HFFc6 (cell line): Measurements from ENCODE around the gene SNTG2. TPM values are rescaled to one million over a fixed set of nuclear protein-coding genes. Genes with fewer than 3 reads are reported as not detected.

Experiments used
- DNase-seq: peaks from one replicate; pipeline ENCODE4 v3.0.0-alpha.2; 2018
- H3K27ac Mint-ChIP-seq: 2 replicates; pipeline ENCODE4 v1.8.0; 2020; ENCODE audit warnings: mild to moderate bottlenecking, mixed read lengths
- H3K27me3 Mint-ChIP-seq: 2 replicates; pipeline ENCODE4 v1.8.0; 2021; ENCODE audit warnings: mild to moderate bottlenecking, moderate library complexity, mixed read lengths; ENCODE audit not compliant: insufficient read depth
- H3K36me3 Mint-ChIP-seq: 2 replicates; pipeline ENCODE4 v1.8.0; 2021; ENCODE audit warnings: low read depth, mixed read lengths
- H3K4me1 Mint-ChIP-seq: 2 replicates; pipeline ENCODE4 v1.8.0; 2020; ENCODE audit warnings: low read depth, mixed read lengths
- H3K4me3 Mint-ChIP-seq: 2 replicates; pipeline ENCODE4 v1.8.0; 2020; ENCODE audit warnings: mild to moderate bottlenecking, moderate library complexity, mixed read lengths
- H3K9me3 Mint-ChIP-seq: 2 replicates; pipeline ENCODE4 v1.8.0; 2020; ENCODE audit warnings: mild to moderate bottlenecking, mixed read lengths
- CTCF ChIP-seq: fragments of 200-600 bp; sonication (generic); IDR thresholded peaks from 2 replicates; pipeline ENCODE4 v1.5.0; 2021; ENCODE audit warnings: antibody characterized with exemption, mild to moderate bottlenecking
- total RNA-seq, 6 experiments: library from RNA; stranded (reverse); fragmentation: NEBNext Ultra II Directional; extraction: Animal tissue kit (Norgen Biotek cat#: 25700); gene quantifications; 2 replicates in 1 of 6; 3 replicates in 5 of 6; pipeline ENCODE4 v1.2.3, GENCODE V29; 2021

Gene SNTG2
- total RNA-seq, 6 experiments from 2014 or later = not detected

- peaks cover 10% of the 10 kb centered on the region for H3K27me3 Mint-ChIP-seq
- DNase-seq = no peak
- no peak overlapping the region for H3K27ac Mint-ChIP-seq
- no peaks in the 10 kb centered on the region; the same call in 1 of the 2 replicates for H3K4me1 Mint-ChIP-seq
- no peak for TF ChIP-seq CTCF
- no peak overlapping the region for H3K4me3 Mint-ChIP-seq
- H3K36me3 Mint-ChIP-seq = no peaks in the 10 kb centered on the region
- peaks cover 9% of the 10 kb centered on the region; the same call in 1 of the 2 replicates for H3K9me3 Mint-ChIP-seq
Measured at GRCh38 chr2:1248187-1248586, 297.5 kb downstream of the SNTG2 start.

GRCh38 chr2:1249897-1250687 is 299.4 kb downstream of the SNTG2 start:
- DNase-seq = no peak
- no peak for TF ChIP-seq CTCF
- Mint-ChIP-seq H3K27ac (no peak overlapping the region), H3K9me3 (peaks cover 5% of the 10 kb centered on the region; the same call in 1 of the 2 replicates), H3K27me3 (peaks cover 12% of the 10 kb centered on the region), H3K4me3 (no peak overlapping the region), H3K4me1 (no peaks in the 10 kb centered on the region; the same call in 1 of the 2 replicates), H3K36me3 (no peaks in the 10 kb centered on the region)

- Mint-ChIP-seq H3K27me3 (peaks cover 12% of the 10 kb centered on the region), H3K36me3 (no peaks in the 10 kb centered on the region), H3K9me3 (peaks cover 5% of the 10 kb centered on the region; the same call in 1 of the 2 replicates), H3K4me3 (no peak overlapping the region), H3K27ac (no peak overlapping the region), H3K4me1 (no peaks in the 10 kb centered on the region; the same call in 1 of the 2 replicates)
- DNase-seq = no peak
- no peak for TF ChIP-seq CTCF
Measured at GRCh38 chr2:1251520-1251919, 300.9 kb downstream of the SNTG2 start.

- Mint-ChIP-seq H3K4me3 (no peak overlapping the region), H3K27me3 (peaks cover 6% of the 10 kb centered on the region), H3K4me1 (no peaks in the 10 kb centered on the region; the same call in 1 of the 2 replicates), H3K27ac (no peak overlapping the region), H3K36me3 (no peaks in the 10 kb centered on the region), H3K9me3 (peaks cover 5% of the 10 kb centered on the region; the same call in 1 of the 2 replicates)
- no peak for DNase-seq
- no peak for TF ChIP-seq CTCF
Measured at GRCh38 chr2:1253629-1254028, 303.0 kb downstream of the SNTG2 start.

- Mint-ChIP-seq H3K4me3 (no peak overlapping the region), H3K4me1 (no peaks in the 10 kb centered on the region; the same call in 1 of the 2 replicates), H3K27ac (no peak overlapping the region), H3K36me3 (no peaks in the 10 kb centered on the region), H3K27me3 (peaks cover 6% of the 10 kb centered on the region), H3K9me3 (peaks cover 5% of the 10 kb centered on the region; the same call in 1 of the 2 replicates)
- no peak for DNase-seq
- no peak for TF ChIP-seq CTCF
Measured at GRCh38 chr2:1254662-1255343, 304.2 kb downstream of the SNTG2 start.
